NCI-H446 (cell line): ENCODE results near the gene IDH3B.
A peak's percentile ranks its signal among the peaks of the same experiment; 100 is the strongest.
"Not testable (repeated sequence)": the region's sequence is repeated elsewhere in the genome, so short reads cannot be mapped to it uniquely, and the experiment has no call there.

Source experiments
- DNase-seq, 2 experiments: peaks; one replicate each; lab custom pipeline; 2025; lab: John Stamatoyannopoulos, UW

IDH3B gene

DNA sequence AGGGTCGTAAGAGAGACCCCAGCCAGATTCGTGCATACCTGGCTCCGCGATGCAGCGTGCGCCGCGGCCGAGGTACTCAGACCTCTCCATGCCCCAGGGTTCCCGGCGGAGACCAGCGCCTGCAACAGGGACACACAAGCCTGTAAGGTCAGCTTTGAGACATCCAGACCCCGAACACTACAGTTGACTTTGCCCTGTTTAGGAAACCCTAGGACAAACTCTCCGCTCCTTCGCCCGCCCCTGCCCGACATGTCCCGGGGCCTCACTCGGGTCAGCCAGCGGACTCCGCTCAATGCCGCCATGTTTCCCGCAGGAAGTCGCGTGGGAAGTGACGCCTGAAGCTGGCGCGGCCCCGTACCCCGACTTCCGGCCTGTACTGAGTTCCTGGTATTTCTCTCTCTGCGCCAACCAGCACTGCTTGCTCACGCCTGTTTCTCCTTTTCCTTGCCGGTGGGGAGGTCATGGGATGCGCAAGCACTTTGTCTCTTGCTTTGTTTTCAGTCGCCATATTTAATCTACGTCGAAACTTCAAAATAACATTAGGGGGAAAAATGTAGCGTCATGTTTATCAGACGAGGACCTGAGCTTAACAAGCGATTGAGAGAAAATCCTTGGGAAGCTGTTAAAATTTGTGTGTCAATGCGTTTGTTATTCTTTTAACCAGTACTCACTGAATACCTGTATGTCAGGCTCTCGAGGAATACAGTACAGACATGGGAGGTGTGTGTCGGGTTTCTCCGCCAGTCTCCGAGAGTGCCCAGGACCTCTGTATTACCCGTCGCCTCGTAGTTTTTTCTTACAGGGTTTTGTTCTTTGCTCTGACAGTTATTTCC lies at the start of gene IDH3B:
Gene IDH3B, minus strand, starts transcription at position 330 of the 833 bp plus-strand sequence. Its CDS starts 28 bp downstream, at position 302.
- peak; percentile 84 to 88 for DNase-seq

DNA sequence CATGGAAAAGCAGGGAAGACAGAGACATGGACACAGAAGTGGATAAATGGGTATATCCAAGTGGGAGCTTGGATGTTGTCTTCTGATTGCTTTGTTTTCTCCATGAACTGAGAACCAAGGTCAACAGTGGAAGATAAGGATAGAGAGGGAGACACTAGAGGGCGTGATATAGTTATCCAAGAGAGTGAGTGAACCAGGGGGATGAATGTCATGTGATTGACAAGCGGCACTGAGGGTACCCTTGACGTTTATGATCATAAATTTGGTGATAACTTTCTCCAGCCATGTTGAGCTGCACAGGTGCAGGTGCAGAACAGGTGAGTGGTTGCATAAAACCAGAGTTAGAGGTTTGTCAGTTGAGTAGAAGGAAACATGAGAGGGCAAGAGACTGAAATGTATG lies 49.3 kb upstream of the IDH3B start:
- no peak for DNase-seq

DNA sequence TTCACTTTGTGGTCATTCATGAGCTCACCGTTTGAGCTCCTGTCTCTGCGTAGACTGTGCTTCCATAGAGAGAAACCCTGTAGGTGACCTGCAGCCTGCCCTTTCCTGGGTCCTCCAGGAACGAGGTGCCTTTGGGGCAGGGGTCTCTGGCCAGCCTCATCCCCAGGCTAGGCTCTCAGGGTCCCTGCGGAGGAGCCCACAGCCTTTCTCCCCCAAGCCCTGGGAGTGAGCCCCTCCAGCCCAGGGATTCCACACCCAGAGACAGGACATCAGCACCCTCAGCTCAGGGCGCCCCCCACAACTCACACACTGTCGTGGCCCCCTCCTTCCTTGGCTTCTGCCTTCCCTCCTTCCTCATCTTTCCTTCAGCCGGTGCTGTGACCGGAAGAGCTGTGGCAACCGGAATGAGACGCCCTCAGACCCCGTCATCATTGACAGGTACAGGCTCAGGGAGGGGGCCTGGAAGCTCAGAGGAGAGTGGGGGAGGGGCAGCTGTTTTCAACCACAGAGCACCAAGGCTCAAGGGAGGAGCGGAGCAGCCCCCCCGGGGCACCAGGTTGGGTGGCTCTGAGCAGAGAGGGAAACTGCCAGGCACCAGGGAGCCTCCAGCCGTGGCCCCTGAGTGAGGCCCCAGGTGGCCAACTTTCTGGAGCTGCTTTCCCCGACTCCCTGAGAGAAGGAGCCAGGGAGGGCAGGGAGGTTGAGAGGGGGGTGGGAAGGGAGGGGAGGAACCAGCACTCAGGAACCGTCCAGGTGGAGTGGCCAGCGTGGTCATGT lies 45.4 kb upstream of the IDH3B start:
- no peak for DNase-seq

DNA sequence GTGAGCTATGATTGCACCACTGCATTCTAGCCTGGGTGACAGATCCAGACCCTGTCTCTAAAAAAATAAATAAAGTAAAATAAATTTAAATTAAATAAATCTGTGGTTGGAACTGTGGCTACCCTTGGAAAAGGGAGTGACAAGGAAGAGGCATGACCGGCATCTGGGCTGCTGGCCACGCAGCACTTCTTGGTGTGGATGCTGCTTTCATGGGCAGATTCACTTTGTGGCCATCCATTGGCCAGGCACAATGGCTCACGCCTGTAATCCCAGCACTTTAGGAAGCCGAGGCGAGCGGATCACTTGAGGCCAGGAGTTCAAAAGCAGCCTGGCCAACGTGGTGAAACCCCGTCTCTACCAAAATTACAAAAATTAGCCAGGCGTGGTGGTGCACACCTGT lies 44.6 kb upstream of the IDH3B start:
- DNase-seq = no peak

DNA sequence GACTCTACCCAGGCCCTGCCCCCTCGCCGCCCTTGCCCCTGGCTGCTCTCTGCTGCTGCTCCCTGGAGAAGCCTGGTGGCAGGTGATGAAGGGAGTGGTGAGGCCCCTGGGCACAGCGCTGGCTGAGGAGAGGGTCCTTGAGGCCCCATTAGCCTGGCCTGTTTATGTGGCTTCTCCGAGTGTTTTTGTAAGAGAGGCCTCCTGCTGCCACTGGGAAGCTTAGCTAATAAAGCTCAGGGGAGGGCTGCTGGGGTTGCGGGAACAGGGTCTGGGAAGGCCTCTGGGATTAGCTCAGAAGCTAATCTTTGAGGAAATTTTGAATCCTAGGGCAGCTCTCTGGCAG lies 44.0 kb upstream of the IDH3B start:
- DNase-seq = no peak

DNA sequence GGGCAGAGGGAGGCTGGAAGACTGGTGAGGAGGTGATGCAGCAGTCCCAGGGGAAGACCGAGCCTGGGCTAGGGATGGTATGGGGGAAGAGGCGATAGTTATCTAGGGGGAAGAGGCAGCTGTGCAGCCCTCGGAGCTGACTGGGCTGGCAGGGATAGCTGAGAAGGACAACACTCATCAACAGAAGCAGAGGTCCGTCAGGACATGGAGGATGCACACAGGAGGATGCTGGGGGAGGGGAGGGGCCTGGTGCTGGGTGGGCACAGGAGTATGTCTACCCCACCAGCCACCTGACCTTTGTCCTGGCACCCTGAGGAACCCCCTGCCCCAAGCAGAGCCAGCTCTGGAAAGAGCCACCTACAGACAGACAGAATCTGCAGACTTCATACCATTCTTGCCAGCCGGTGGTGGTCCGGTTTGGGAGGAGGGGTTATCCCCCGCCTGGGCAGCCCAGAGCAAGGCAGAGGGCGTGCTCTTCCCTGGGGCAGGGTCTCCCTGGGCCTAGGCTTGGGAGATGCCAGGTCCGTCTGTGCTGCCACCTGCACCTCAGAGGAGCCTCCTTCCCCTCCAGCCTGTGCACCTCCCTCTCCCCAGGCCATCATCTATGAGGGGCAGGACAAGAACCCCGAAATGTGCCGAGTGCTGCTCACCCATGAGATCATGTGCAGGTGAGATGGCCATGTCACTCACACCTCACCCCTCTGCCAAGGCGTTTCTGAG lies 43.5 kb upstream of the IDH3B start:
- DNase-seq = no peak

DNA sequence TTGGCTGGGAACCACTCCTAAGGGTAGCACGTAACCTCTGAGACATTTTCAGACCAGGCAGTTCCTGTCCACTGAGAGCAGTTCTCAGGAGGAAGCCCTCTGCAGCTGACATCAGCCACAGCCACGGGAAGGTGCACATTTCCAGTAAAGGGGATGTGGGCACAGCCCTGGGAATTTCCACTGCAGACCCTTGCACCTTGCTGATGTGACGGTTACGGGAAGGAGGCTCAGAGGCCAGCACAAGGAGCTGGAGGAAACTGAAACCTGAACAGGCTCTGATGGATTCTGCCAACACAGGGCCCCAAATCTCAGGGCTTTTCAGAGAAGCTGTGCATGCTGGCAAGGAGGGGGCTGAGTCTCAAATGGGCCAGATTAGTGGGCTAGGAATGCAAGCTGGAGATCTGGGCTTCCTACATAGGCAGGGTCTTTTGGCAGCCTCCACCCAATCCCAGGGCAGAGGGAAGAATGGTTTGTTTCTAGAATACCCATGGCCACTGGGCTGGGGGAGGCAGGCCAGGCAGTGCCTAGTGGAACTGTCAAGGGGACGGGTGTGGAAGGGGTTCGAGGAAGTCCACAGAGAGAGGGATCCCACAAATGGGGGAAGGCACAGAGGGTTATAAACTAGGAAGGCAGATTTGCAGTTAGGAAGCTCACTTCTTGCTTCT lies 42.8 kb upstream of the IDH3B start:
- DNase-seq = no peak

DNA sequence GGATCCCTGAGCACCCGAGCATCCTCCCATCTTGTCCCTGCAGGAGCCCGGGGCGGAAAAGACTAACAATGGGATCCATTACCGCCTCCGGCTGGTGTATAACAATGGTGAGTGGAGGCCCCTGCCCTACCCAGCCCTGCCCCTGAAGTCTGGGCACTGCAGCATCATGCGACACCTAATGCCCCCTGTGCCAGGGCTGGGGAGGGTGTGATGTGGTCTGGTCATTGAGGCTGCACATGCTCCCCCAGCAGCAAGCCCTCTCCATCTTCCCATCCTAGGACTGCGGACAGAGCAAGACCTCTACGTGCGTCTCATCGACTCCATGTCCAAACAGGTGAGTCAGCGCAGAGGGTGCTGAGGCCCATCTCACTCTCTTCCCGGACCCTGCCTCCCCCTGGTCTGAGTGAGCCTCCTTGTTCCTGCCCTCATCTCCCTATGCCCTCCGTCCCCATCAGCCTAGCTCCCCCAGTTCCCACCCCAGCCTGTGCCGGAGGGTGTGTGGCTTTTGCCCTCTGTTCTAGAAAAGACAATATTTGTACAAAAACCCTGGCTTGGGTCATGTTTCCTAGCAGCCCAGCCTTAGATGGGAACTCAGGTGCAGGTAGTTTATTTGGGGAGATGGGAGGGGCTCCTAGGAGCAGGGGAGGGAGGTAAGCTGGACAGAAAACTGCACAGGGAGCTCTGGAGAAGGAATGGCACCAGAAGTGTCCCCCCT lies 42.1 kb upstream of the IDH3B start:
- DNase-seq = no peak

DNA sequence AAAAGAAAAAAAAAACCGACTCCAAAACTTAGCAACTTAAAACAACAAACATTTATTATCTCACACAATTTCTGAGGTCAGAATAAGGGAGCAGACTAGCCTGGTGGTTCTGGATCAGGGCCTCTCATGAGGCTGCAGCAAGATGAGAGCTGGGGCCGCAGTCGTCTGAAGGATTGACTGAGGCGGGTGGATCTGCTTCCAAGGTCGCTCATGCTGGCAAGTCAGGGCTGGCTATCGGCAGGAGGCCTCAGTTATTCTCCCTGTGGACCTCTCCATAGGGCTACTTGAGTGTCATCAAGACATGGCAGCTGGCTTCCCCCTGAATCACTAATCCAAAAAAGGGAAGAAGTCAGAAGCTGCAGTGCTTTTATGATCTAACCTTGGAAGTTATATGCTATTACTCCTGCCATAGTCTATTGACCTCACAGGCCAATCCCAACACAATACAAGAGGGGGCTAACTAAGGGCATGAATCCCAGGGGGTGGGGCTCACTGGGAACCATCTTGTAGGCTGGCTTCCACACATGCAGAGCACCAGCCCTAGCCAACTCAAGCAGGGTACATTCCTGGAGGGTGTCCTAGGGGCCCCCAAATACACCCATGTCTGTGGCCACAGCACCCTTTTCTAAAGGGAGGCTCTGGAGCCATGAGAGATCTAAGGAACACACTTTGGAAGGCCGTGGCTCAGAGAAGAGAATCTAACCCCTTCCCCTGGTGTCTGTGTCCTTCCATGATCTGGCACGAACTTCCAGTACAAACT lies 39.9 kb upstream of the IDH3B start:
- DNase-seq = no peak

DNA sequence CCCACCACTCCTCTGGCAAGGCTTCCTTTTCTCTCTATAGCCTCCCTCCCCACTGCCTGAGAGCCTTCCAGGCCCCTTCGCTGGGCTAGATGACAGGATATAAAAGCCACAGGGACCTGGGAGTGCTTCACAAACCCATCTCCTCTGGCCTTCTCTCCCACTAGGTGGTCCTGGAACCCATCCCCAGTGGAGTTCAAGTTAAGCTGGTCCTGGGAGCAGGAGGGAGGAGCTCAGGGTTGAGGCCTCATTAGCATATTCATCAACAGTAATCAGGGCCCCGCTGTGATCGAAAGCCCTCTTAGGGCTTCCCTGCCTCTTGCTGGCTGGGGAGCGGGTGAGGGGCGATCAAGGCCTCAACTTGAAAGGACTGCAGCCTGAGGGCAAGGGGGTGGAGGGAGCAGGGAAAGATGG lies 37.7 kb upstream of the IDH3B start:
- DNase-seq = no peak

DNA sequence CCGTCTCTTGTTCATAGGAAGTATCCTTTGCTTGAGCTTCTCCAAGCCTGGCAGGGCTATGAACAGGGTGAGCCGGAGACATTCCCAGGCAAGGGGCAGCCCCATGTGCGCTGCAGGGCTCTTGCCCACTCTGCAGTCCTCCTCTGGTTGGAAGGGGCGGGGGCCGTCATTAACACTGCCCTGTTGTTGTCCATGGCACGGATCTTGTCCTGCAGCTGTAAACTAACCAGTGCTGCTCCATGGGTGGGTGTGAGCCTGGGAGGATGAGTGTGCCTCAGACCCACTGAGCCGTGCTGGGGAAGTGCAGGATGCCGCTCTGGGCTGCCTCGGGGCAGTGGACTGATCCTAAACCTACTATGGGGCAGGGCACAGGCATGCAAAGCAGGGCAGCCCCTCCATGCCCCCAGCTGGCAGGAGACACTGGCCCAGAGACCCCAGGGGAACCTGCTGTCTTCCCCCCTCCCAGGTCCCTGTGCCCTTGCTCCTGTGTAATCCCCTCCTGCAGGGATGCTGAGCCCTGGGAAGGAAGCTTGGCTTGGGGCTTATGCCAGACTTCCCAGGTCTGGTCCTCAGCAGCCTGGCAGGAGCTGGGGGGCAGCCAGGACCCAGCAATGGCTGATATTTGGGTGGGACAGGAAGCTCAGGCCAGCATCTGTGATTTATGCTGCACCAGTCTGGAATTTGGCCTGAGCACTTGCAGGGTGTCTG lies 37.1 kb upstream of the IDH3B start:
- no peak for DNase-seq

DNA sequence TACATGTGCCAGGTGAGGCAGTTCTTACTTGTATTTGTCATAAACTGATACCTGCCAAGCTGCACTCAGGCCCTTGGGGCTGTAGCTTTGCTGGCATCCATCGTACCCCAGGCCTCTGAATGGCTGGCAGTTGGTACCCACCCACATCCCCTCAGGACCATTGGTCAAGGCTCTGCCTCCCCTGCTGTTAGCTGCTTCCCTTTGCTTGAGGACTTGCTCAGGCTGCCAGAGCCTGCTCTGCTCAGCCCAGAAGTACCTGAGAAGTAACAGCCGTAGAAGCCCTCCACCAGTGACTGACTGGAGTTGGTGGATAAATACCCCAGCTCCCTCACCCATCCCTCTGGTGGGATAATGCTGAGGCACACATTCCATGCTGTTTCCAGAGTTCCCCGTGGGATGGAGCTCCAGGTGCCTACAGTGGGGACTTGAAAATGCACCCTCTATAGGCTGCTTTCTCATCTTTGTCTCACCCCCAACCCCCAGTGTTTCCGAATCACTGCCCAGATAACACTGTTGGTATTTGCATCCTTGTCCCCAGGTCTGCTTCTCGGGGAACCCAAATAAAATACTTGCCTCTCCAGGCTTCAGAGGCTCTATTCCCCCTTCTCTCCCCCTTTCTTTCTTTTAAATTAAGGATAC lies 35.9 kb upstream of the IDH3B start:
- DNase-seq = no peak

DNA sequence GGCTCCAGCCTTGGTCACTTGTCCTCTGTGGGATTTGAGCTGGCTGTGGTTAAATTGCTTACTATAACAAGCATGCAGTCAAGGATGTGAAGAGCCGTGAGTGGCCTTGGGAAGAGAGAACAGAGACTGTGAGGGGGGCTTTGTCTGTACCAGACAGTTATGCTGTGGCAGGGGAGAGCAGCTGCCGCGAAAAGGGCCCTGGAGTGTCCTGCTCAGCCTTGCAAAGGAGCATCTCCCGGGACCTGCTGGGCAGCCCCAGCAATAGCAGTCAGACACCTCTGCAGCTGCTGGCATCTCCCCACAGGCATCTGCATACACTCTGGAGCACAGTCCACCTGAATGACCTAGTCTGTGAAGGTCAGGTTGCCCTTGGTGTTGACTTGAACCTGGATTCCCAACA lies 34.9 kb upstream of the IDH3B start:
- DNase-seq = no peak

DNA sequence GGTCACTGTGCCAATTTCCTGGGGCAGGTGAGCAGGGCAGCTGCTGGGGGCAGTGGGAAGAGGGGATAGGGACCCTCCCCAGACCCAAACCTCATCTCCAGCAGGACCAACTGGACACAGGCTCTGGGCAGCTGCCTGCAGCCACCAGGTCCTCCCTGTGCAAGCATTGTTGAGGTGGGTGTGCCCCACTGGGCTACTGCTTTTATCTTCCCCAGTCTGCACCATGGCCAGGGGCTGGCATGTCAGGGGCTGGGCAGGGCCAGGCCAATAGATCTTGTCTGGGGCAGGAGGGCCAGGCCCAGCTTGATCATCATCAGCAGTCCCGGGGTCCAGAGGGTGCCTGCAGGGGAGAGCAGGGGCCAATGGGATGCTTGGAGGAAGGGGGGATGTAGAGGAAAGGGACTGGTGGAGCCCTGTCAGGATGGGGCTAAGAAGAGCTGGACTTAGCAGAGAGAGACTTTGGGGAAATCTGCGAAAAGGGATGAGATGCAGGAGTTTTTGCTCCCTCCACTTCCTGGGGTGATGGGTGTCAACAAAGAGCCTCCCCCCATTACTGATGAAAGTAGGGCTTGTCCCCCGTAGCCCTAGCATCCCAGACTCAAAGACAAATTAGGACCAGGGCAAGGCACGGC lies 34.3 kb upstream of the IDH3B start:
- DNase-seq = no peak

DNA sequence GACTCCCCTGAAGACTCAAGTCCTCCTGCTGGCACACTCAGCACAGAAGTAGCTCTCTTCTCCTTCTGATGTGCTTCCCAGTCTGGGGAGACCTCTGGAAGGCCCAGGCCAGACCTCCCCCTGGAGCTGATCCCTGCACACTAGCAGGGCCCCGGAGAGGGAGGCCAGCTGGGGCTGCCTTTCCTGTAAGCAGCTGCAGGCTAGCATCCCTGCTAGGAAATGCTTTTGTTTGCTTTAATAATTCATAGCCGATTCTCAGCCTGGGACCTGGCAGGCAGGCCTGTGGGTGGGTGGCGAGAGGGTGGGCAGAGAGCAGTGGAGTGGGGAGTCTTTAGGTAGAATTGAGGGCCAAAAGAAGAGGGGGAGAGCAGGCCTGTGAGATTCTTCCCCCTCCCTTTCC lies 33.8 kb upstream of the IDH3B start:
- DNase-seq = no peak

DNA sequence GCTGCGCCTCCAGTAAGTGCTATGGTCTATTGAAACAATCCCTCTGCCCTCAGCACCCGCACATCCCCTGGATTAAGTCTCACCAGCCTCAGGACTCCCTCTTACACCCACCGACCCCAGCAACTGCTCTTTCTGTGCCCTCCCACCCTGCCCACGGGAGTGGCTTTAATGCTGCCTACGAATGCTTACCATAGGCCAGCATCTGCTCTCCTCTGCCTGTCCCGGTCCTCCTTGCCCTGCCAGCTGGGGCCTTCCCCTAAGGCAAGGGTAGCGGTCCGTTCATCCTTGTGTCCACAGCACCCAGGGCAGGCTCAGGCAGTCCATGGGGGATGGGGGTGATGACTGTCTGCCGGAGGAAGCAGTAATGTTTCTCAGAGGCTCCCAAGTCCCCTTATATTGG lies 32.6 kb upstream of the IDH3B start:
- no peak for DNase-seq

DNA sequence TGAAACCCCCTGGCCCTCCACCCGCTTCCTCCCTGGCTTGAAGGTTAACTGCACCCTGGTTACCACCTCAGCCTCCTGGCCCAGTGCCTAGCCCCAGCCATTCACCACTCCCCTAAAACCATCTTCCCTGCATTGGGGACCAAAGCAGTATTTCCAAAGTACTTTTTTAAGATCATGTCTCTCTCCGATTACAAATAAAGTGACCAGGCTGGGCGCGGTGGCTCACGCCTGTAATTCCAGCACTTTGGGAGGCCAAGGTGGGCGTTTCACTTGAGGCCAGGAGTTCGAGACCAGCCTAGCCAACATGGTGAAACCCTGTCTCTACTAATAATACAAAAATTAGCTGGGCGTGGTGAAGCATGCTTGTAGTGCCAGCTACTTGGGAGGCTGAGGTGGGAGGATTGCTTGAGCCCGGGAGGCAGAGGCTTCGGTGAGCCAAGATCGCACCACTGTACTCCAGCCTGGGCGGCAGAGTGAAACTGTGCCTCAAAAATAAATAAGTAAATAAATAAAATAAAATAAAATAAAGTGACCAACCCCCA lies 32.0 kb upstream of the IDH3B start:
- not testable (repeated sequence) for DNase-seq

DNA sequence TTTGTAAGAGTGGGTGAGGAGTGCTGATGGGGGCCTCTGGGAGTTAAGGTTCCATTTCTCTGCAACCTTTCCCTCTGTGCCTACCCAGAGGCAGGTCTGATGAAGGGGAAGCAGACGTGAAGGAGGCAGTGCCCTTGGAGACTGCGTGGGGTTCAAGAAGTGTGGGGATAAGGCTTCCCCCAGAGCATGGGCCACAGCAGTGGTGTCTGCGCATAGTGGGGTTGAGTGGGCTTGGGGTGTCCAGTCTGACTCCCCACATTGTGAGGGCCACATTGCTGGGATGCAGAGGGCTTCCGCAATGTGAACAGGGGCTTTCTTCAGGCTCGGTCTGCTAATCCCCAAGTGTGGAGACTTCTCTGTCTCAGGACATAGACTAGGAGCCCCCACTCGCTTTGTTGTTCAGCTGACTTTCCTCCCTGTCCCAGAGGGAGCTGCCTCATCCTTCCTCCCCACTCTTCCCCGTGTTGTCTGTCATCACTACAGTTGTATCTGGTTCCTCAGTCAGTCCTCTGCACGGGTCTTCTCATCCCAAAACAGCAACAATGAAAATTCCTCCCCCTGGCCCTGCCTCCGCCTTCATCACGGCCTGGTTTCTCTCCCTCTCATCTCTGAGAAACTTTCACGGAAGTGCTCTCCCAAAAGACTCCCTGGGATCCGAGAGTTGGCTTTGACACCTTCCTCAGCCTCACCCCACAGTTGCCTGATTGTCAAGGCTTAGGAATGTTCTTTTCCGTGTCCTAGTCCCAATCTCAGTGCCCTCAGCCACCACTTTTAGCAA lies 31.4 kb upstream of the IDH3B start:
- DNase-seq = no peak
